GM23338 (cell line): ENCODE measurements around the gene PRKD3. TPM values are rescaled to one million over a fixed set of nuclear protein-coding genes. Genes with fewer than 3 reads are reported as not detected.

ENCODE experiments used
- ATAC-seq: fragments of 200-7000 bp; cut with Tn5 transposase; 3 replicates; pipeline ENCODE4 v1.9.1; 2020
- DNase-seq: peaks from one replicate; pipeline ENCODE4 v3.0.0-alpha.2; 2015; ENCODE audit warnings: low spot score
- H2AFZ ChIP-seq: fragments of 200-600 bp; sonication (generic); 2 replicates; pipeline ENCODE4 v1.8.0; 2016; ENCODE audit warnings: antibody characterized with exemption, mild to moderate bottlenecking, moderate library complexity
- H3F3A ChIP-seq: fragments of 200-600 bp; sonication (generic); replicated peaks from 2 replicates; pipeline ENCODE4 v1.8.0; 2017; ENCODE audit warnings: antibody characterized with exemption, mixed run types, low read depth
- H3K27ac ChIP-seq: fragments of 200-600 bp; sonication (generic); 2 replicates; pipeline ENCODE4 v1.6.1; 2016; ENCODE audit warnings: low read depth
- H3K27me3 ChIP-seq: fragments of 200-600 bp; sonication (generic); 2 replicates; pipeline ENCODE4 v1.8.0; 2016; ENCODE audit warnings: mild to moderate bottlenecking, mixed run types, moderate library complexity; ENCODE audit not compliant: insufficient read depth
- H3K36me3 ChIP-seq: fragments of 200-600 bp; sonication (generic); 2 replicates; pipeline ENCODE4 v1.8.0; 2016; ENCODE audit warnings: mild to moderate bottlenecking; ENCODE audit not compliant: insufficient read depth
- H3K4me1 ChIP-seq: fragments of 200-600 bp; sonication (generic); 2 replicates; pipeline ENCODE4 v1.8.0; 2016; ENCODE audit warnings: mild to moderate bottlenecking, moderate library complexity; ENCODE audit not compliant: insufficient read depth
- H3K4me2 ChIP-seq: fragments of 200-600 bp; sonication (generic); 2 replicates; pipeline ENCODE4 v1.7.1; 2017; ENCODE audit warnings: mixed run types
- H3K4me3 ChIP-seq: fragments of 200-600 bp; sonication (generic); 2 replicates; pipeline ENCODE4 v1.6.1; 2016; ENCODE audit warnings: mixed run types
- H3K79me2 ChIP-seq: fragments of 200-600 bp; sonication (generic); replicated peaks from 2 replicates; pipeline ENCODE4 v1.8.0; 2017; ENCODE audit warnings: mild to moderate bottlenecking; ENCODE audit not compliant: insufficient read depth
- H3K9me2 ChIP-seq: fragments of 200-600 bp; sonication (generic); 2 replicates; pipeline ENCODE4 v1.8.0; 2017; ENCODE audit not compliant: insufficient read depth
- H4K20me1 ChIP-seq: fragments of 200-600 bp; sonication (generic); replicated peaks from 2 replicates; pipeline ENCODE4 v1.8.0; 2017; ENCODE audit warnings: mild to moderate bottlenecking; ENCODE audit not compliant: insufficient read depth
- H3K27ac Mint-ChIP-seq: 2 replicates; pipeline ENCODE4 v1.8.0; 2020; ENCODE audit warnings: inconsistent platforms, mild to moderate bottlenecking, moderate library complexity, mixed read lengths
- H3K27me3 Mint-ChIP-seq: 3 replicates; pipeline ENCODE4 v1.8.0; 2022; ENCODE audit warnings: low read depth, mild to moderate bottlenecking, moderate library complexity, mixed read lengths, inconsistent platforms; ENCODE audit not compliant: insufficient read depth, poor library complexity
- H3K36me3 Mint-ChIP-seq: 3 replicates; pipeline ENCODE4 v1.8.0; 2021; ENCODE audit warnings: low read depth, mild to moderate bottlenecking, inconsistent platforms, moderate library complexity, mixed read lengths
- H3K4me1 Mint-ChIP-seq: 3 replicates; pipeline ENCODE4 v1.8.0; 2020; ENCODE audit warnings: mild to moderate bottlenecking, inconsistent platforms, mixed read lengths
- H3K4me3 Mint-ChIP-seq: 3 replicates; pipeline ENCODE4 v1.8.0; 2021; ENCODE audit warnings: moderate library complexity, mild to moderate bottlenecking, inconsistent platforms, mixed read lengths
- H3K9me3 Mint-ChIP-seq: 3 replicates; pipeline ENCODE4 v1.8.0; 2020; ENCODE audit warnings: moderate library complexity, mild to moderate bottlenecking, inconsistent platforms, mixed read lengths
- CREB1 ChIP-seq: fragments of 250-450 bp; sonication (Bioruptor Pico); IDR thresholded peaks from 2 replicates; pipeline ENCODE4 v1.5.0; 2020; ENCODE audit warnings: low read depth, mild to moderate bottlenecking, moderate library complexity
- EZH2 ChIP-seq: fragments of 200-600 bp; sonication (generic); IDR thresholded peaks from one replicate; pipeline ENCODE4 v1.8.0; 2017; ENCODE audit warnings: antibody characterized with exemption, mild to moderate bottlenecking, low read depth; ENCODE audit not compliant: unreplicated experiment
- EZH2phosphoT487 ChIP-seq: fragments of 200-600 bp; sonication (generic); IDR thresholded peaks from one replicate; pipeline ENCODE4 v1.8.1; 2018; ENCODE audit warnings: antibody characterized with exemption; ENCODE audit not compliant: unreplicated experiment
- NANOG ChIP-seq: IDR thresholded peaks from 2 replicates; pipeline ENCODE4 v1.6.1; 2016; ENCODE audit warnings: antibody characterized with exemption, borderline replicate concordance
- POLR2AphosphoS5 ChIP-seq: IDR thresholded peaks from 2 replicates; pipeline ENCODE4 v1.6.1; 2016; ENCODE audit warnings: antibody characterized with exemption, low read depth
- ZNF331 ChIP-seq: fragments of 250-450 bp; sonication (Bioruptor Pico); IDR thresholded peaks from 2 replicates; pipeline ENCODE4 v1.5.0; 2020; ENCODE audit warnings: low read depth, mild to moderate bottlenecking, moderate library complexity
- polyA plus RNA-seq: library from polyadenylated mRNA; unstranded; fragments of >200 nt; fragmentation: Nextera tagmentation; extraction: Ambion mirVana; gene quantifications from 2 replicates; pipeline ENCODE4 v1.2.1, GENCODE V29; 2016
- total RNA-seq: library from RNA; depleted of rRNA; stranded (reverse); fragments of >200 nt; shearing (Covaris generic); gene quantifications from 2 replicates; pipeline ENCODE4 v1.2.3, GENCODE V29; 2014
- TF ChIP-seq, protein P1 (sequence below): IDR thresholded peaks from 2 replicates; pipeline ENCODE4 v1.6.1; 2016; ENCODE audit warnings: antibody characterized with exemption
- TF ChIP-seq, protein P2 (sequence below), 2 experiments: fragments of 200-600 bp in 1 of 2; sonication (generic) in 1 of 2; conservative IDR thresholded peaks; 2 replicates each; pipeline versions ENCODE4 v1.5.1 to v1.6.1; 2016 to 2017; ENCODE audit warnings: antibody characterized with exemption in 2 of 2, low read depth in 2 of 2, mild to moderate bottlenecking in 2 of 2, moderate library complexity in 1 of 2
- TF ChIP-seq, protein P3 (sequence below): fragments of 250-450 bp; sonication (Bioruptor Pico); IDR thresholded peaks from 2 replicates; pipeline ENCODE4 v1.5.0; 2020; ENCODE audit warnings: mild to moderate bottlenecking, moderate library complexity

The PRKD3 gene
- total and polyA plus RNA-seq, 2 experiments from 2014 or later: 59.7 to 77.0 TPM

DNA sequence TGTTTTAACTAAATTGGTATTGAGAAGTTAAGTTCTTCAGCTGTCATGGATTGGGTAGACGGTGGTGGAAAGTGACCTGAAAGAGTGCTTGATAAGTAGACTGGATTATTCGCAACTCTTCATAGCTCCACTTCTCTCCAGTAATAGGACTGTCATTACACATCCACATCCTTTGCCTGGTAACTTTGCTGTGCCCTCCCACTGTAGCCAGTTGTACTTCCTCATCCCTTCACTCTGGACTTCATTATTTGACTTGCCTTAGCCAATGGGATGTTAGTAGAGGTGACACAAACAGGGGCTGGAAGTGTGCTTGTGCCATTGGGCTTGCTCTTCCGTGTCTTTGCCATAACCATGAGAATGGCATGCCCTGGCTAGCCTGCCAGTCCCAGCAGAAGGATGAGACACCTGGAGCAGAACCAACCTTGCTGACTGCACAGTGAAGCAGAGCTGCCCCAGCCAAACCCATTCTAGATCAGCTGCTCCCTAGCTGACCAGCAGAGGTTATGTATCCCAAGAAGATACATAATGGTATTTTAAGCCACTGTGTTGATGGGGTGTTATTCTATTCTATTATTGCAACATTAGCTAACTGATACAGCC, 36.7 kb upstream of the PRKD3 start:
- TF ChIP-seq, protein P1, sequence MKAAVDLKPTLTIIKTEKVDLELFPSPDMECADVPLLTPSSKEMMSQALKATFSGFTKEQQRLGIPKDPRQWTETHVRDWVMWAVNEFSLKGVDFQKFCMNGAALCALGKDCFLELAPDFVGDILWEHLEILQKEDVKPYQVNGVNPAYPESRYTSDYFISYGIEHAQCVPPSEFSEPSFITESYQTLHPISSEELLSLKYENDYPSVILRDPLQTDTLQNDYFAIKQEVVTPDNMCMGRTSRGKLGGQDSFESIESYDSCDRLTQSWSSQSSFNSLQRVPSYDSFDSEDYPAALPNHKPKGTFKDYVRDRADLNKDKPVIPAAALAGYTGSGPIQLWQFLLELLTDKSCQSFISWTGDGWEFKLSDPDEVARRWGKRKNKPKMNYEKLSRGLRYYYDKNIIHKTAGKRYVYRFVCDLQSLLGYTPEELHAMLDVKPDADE: no peak
- TF ChIP-seq, protein P2, sequence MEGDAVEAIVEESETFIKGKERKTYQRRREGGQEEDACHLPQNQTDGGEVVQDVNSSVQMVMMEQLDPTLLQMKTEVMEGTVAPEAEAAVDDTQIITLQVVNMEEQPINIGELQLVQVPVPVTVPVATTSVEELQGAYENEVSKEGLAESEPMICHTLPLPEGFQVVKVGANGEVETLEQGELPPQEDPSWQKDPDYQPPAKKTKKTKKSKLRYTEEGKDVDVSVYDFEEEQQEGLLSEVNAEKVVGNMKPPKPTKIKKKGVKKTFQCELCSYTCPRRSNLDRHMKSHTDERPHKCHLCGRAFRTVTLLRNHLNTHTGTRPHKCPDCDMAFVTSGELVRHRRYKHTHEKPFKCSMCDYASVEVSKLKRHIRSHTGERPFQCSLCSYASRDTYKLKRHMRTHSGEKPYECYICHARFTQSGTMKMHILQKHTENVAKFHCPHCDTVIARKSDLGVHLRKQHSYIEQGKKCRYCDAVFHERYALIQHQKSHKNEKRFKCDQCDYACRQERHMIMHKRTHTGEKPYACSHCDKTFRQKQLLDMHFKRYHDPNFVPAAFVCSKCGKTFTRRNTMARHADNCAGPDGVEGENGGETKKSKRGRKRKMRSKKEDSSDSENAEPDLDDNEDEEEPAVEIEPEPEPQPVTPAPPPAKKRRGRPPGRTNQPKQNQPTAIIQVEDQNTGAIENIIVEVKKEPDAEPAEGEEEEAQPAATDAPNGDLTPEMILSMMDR (conservative IDR thresholded peaks at IDR 0.05; ENCODE audit: low read depth in 2 of 2): no peak
- TF ChIP-seq EZH2phosphoT487: no peak
- no peak for TF ChIP-seq EZH2
- TF ChIP-seq, protein P3, sequence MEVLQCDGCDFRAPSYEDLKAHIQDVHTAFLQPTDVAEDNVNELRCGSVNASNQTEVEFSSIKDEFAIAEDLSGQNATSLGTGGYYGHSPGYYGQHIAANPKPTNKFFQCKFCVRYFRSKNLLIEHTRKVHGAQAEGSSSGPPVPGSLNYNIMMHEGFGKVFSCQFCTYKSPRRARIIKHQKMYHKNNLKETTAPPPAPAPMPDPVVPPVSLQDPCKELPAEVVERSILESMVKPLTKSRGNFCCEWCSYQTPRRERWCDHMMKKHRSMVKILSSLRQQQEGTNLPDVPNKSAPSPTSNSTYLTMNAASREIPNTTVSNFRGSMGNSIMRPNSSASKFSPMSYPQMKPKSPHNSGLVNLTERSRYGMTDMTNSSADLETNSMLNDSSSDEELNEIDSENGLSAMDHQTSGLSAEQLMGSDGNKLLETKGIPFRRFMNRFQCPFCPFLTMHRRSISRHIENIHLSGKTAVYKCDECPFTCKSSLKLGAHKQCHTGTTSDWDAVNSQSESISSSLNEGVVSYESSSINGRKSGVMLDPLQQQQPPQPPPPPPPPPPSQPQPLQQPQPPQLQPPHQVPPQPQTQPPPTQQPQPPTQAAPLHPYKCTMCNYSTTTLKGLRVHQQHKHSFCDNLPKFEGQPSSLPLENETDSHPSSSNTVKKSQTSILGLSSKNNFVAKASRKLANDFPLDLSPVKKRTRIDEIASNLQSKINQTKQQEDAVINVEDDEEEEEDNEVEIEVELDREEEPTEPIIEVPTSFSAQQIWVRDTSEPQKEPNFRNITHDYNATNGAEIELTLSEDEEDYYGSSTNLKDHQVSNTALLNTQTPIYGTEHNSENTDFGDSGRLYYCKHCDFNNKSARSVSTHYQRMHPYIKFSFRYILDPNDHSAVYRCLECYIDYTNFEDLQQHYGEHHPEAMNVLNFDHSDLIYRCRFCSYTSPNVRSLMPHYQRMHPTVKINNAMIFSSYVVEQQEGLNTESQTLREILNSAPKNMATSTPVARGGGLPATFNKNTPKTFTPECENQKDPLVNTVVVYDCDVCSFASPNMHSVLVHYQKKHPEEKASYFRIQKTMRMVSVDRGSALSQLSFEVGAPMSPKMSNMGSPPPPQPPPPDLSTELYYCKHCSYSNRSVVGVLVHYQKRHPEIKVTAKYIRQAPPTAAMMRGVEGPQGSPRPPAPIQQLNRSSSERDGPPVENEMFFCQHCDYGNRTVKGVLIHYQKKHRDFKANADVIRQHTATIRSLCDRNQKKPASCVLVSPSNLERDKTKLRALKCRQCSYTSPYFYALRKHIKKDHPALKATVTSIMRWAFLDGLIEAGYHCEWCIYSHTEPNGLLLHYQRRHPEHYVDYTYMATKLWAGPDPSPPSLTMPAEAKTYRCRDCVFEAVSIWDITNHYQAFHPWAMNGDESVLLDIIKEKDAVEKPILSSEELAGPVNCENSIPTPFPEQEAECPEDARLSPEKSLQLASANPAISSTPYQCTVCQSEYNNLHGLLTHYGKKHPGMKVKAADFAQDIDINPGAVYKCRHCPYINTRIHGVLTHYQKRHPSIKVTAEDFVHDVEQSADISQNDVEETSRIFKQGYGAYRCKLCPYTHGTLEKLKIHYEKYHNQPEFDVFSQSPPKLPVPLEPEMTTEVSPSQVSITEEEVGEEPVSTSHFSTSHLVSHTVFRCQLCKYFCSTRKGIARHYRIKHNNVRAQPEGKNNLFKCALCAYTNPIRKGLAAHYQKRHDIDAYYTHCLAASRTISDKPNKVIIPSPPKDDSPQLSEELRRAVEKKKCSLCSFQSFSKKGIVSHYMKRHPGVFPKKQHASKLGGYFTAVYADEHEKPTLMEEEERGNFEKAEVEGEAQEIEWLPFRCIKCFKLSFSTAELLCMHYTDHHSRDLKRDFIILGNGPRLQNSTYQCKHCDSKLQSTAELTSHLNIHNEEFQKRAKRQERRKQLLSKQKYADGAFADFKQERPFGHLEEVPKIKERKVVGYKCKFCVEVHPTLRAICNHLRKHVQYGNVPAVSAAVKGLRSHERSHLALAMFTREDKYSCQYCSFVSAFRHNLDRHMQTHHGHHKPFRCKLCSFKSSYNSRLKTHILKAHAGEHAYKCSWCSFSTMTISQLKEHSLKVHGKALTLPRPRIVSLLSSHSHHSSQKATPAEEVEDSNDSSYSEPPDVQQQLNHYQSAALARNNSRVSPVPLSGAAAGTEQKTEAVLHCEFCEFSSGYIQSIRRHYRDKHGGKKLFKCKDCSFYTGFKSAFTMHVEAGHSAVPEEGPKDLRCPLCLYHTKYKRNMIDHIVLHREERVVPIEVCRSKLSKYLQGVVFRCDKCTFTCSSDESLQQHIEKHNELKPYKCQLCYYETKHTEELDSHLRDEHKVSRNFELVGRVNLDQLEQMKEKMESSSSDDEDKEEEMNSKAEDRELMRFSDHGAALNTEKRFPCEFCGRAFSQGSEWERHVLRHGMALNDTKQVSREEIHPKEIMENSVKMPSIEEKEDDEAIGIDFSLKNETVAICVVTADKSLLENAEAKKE (CRISPR knock-in tag): no peak
- no peak for TF ChIP-seq POLR2AphosphoS5
- TF ChIP-seq CREB1 (CRISPR knock-in tag): no peak
- no peak for TF ChIP-seq NANOG
- TF ChIP-seq ZNF331 (CRISPR knock-in tag): no peak
- DNase-seq: no peak
- H3K4me3 ChIP-seq: no peak overlapping the region
- no peak overlapping the region for H2AFZ ChIP-seq
- H3K4me1 ChIP-seq: peaks cover 3% of the 10 kb centered on the region; the same call in 1 of the 2 replicates
- Mint-ChIP-seq H3K4me3 (no peak overlapping the region), H3K9me3 (no peaks in the 10 kb centered on the region), H3K4me1 (peaks cover 6% of the 10 kb centered on the region), H3K36me3 (no peaks in the 10 kb centered on the region), H3K27me3 (peaks cover 6% of the 10 kb centered on the region), H3K27ac (no peak overlapping the region)
- H3K36me3 ChIP-seq: no peaks in the 10 kb centered on the region
- H3K4me2 ChIP-seq: no peak overlapping the region
- no peaks in the 10 kb centered on the region for H3F3A ChIP-seq
- no peaks in the 10 kb centered on the region for H3K9me2 ChIP-seq
- no peaks in the 10 kb centered on the region for H3K27me3 ChIP-seq
- H4K20me1 ChIP-seq: no peaks in the 10 kb centered on the region
- ATAC-seq: no peak
- H3K27ac ChIP-seq: no peak overlapping the region
- H3K79me2 ChIP-seq: no peaks in the 10 kb centered on the region
